ENCODE data around the gene CTAG1A.
"Not testable (repeated sequence)": the region's sequence is repeated elsewhere in the genome, so short reads cannot be mapped to it uniquely, and the experiment has no call there.

The CTAG1A gene

GRCh38 chrX:154597221-154597620 is 12.3 kb downstream of the CTAG1A start:
- Histone ChIP-seq H3K27ac (ENCODE audit: low read depth in 2 of 2, low read length in 2 of 2) (no peak overlapping the region), H3K9ac (ENCODE audit: low read depth in 1 of 2, low read length in 2 of 2) (no peak overlapping the region), H3K4me3 (ENCODE audit: low read length in 2 of 2) (no peak overlapping the region), H3K4me1 (ENCODE audit: control insufficient read depth in 2 of 2, insufficient read depth in 2 of 2, low read length in 2 of 2) (no peaks in the 10 kb centered on the region), H3K27me3 (ENCODE audit: control insufficient read depth in 2 of 2, insufficient read depth in 2 of 2, low read length in 2 of 2) (no peaks in the 10 kb centered on the region), H3K9me3 (ENCODE audit: control insufficient read depth in 2 of 2, low read length in 2 of 2) (no peaks in the 10 kb centered on the region), H3K36me3 (ENCODE audit: control insufficient read depth in 2 of 2, insufficient read depth in 2 of 2, low read length in 2 of 2) (no peaks in the 10 kb centered on the region)

DNA sequence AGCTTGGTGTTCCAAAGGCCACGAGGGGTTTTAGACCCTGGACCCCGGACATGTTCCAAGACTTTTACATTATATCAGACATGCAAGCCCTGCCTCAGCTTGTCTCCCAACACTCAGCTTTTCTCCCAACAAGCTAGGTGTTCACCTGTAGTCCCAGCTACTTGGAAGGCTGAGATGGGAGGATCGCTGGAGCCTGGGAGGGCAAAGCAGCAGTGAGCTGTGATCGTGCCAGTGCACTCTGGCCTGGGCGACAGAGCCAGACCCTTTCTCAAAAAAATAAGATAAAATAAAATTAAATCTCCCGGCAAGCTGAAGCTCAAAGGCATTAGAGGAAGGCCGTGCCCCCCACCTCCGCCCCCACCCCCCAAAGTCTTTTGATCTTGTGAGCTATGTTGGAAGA is 13.7 kb downstream of the CTAG1A start:
- Histone ChIP-seq H3K27me3 (ENCODE audit: control insufficient read depth in 2 of 2, insufficient read depth in 2 of 2, low read length in 2 of 2) (peaks cover 0 to 3% of the 10 kb centered on the region in 2 donors), H3K9ac (ENCODE audit: low read depth in 1 of 2, low read length in 2 of 2) (no peak overlapping the region), H3K36me3 (ENCODE audit: control insufficient read depth in 2 of 2, insufficient read depth in 2 of 2, low read length in 2 of 2) (no peaks in the 10 kb centered on the region), H3K9me3 (ENCODE audit: control insufficient read depth in 2 of 2, low read length in 2 of 2) (no peaks in the 10 kb centered on the region), H3K27ac (ENCODE audit: low read depth in 2 of 2, low read length in 2 of 2) (no peak overlapping the region), H3K4me1 (ENCODE audit: control insufficient read depth in 2 of 2, insufficient read depth in 2 of 2, low read length in 2 of 2) (no peaks in the 10 kb centered on the region), H3K4me3 (ENCODE audit: low read length in 2 of 2) (no peak overlapping the region)

GRCh38 chrX:154599531-154599930 is 14.6 kb downstream of the CTAG1A start:
- H3K4me1 ChIP-seq (ENCODE audit: control insufficient read depth in 2 of 2, insufficient read depth in 2 of 2, low read length in 2 of 2): no peaks in the 10 kb centered on the region
- no peaks in the 10 kb centered on the region for H3K9me3 ChIP-seq (ENCODE audit: control insufficient read depth in 2 of 2, low read length in 2 of 2)
- no peak overlapping the region for H3K27ac ChIP-seq (ENCODE audit: low read depth in 2 of 2, low read length in 2 of 2)
- no peaks in the 10 kb centered on the region for H3K36me3 ChIP-seq (ENCODE audit: control insufficient read depth in 2 of 2, insufficient read depth in 2 of 2, low read length in 2 of 2)
- peaks cover 0 to 3% of the 10 kb centered on the region in 2 donors for H3K27me3 ChIP-seq (ENCODE audit: control insufficient read depth in 2 of 2, insufficient read depth in 2 of 2, low read length in 2 of 2)
- no peak overlapping the region for H3K4me3 ChIP-seq (ENCODE audit: low read length in 2 of 2)
- no peak overlapping the region for H3K9ac ChIP-seq (ENCODE audit: low read depth in 1 of 2, low read length in 2 of 2)

DNA sequence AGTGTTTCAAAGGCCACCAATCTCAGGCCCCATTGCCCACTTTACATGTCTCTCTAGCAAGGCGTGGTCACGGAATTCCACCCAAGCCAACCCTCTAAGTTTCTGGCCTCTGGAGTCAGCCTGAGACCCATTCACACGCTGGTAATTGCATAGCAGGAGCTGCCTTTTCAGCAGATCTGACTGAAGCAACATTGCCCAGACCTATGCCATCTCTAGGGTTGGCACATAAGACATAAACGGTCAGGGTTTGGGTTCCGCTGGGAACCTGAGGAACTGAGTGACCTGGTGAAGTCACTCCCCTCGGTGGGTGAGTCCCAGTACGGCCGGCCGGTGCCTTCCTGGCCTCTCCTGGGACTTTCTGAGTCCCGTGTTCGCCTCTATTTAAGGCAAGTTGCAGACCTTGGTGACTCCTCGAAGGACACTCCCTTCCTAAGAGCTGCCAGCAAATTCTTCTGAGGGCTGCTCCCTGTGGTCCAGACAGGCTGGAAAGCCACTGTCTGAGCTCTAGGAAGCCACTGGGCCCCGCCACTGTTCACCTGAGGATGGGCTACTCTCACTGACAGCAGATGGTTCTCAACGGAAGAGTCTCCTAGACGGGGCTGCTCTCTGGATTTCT is 15.9 kb downstream of the CTAG1A start:
- no peak overlapping the region for H3K9ac ChIP-seq (ENCODE audit: low read depth in 1 of 2, low read length in 2 of 2)
- H3K27ac ChIP-seq (ENCODE audit: low read depth in 2 of 2, low read length in 2 of 2): no peak overlapping the region
- no peaks in the 10 kb centered on the region for H3K36me3 ChIP-seq (ENCODE audit: control insufficient read depth in 2 of 2, insufficient read depth in 2 of 2, low read length in 2 of 2)
- H3K9me3 ChIP-seq (ENCODE audit: control insufficient read depth in 2 of 2, low read length in 2 of 2): no peaks in the 10 kb centered on the region
- H3K4me3 ChIP-seq (ENCODE audit: low read length in 2 of 2): no peak overlapping the region
- H3K27me3 ChIP-seq (ENCODE audit: control insufficient read depth in 2 of 2, insufficient read depth in 2 of 2, low read length in 2 of 2): peaks cover 0 to 3% of the 10 kb centered on the region in 2 donors
- no peaks in the 10 kb centered on the region for H3K4me1 ChIP-seq (ENCODE audit: control insufficient read depth in 2 of 2, insufficient read depth in 2 of 2, low read length in 2 of 2)

DNA sequence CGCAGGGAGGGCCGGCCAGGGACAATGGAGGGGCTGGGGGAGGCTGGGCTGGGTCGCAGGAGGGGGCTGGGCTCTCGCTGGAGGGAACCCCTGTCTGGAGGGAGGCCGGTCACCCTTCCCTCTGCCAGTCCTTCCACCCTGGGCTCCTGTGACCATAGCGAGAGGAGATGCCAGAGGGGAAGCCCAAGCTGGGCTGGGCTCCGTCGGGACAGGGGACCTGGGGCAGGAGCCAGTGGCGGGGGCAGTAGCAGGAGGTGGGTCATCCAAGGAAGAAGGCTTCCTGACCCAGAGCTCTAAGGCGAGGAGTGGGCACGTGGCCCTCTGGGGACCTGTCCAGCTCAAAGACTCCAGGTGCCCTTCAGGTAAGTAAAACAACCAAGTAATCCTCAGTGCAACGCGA is 17.3 kb downstream of the CTAG1A start:
- H3K9me3 ChIP-seq (ENCODE audit: control insufficient read depth in 2 of 2, low read length in 2 of 2): no peaks in the 10 kb centered on the region

GRCh38 chrX:154602766-154603437 is 18.0 kb downstream of the CTAG1A start:
- no peak overlapping the region for H3K27ac ChIP-seq (ENCODE audit: low read depth in 2 of 2, low read length in 2 of 2)
- no peak overlapping the region for H3K4me3 ChIP-seq (ENCODE audit: low read length in 2 of 2)
- H3K36me3 ChIP-seq (ENCODE audit: control insufficient read depth in 2 of 2, insufficient read depth in 2 of 2, low read length in 2 of 2): no peaks in the 10 kb centered on the region
- H3K9ac ChIP-seq (ENCODE audit: low read depth in 1 of 2, low read length in 2 of 2): no peak overlapping the region
- H3K27me3 ChIP-seq (ENCODE audit: control insufficient read depth in 2 of 2, insufficient read depth in 2 of 2, low read length in 2 of 2): peaks cover 3 to 4% of the 10 kb centered on the region in 2 donors
- H3K9me3 ChIP-seq (ENCODE audit: control insufficient read depth in 2 of 2, low read length in 2 of 2): no peaks in the 10 kb centered on the region
- no peaks in the 10 kb centered on the region for H3K4me1 ChIP-seq (ENCODE audit: control insufficient read depth in 2 of 2, insufficient read depth in 2 of 2, low read length in 2 of 2)

More for the DNA sequence above, 17.3 kb downstream of the CTAG1A start:
- Histone ChIP-seq H3K27me3 (ENCODE audit: control insufficient read depth in 2 of 2, insufficient read depth in 2 of 2, low read length in 2 of 2) (peaks cover 3 to 4% of the 10 kb centered on the region in 2 donors), H3K36me3 (ENCODE audit: control insufficient read depth in 2 of 2, insufficient read depth in 2 of 2, low read length in 2 of 2) (no peaks in the 10 kb centered on the region), H3K4me1 (ENCODE audit: control insufficient read depth in 2 of 2, insufficient read depth in 2 of 2, low read length in 2 of 2) (no peaks in the 10 kb centered on the region), H3K4me3 (ENCODE audit: low read length in 2 of 2) (no peak overlapping the region), H3K9ac (ENCODE audit: low read depth in 1 of 2, low read length in 2 of 2) (no peak overlapping the region), H3K27ac (ENCODE audit: low read depth in 2 of 2, low read length in 2 of 2) (no peak overlapping the region)

- Histone ChIP-seq H3K27me3 (ENCODE audit: control insufficient read depth in 2 of 2, insufficient read depth in 2 of 2, low read length in 2 of 2) (peaks cover 3 to 4% of the 10 kb centered on the region in 2 donors), H3K4me3 (ENCODE audit: low read length in 2 of 2) (no peak overlapping the region), H3K4me1 (ENCODE audit: control insufficient read depth in 2 of 2, insufficient read depth in 2 of 2, low read length in 2 of 2) (no peaks in the 10 kb centered on the region), H3K36me3 (ENCODE audit: control insufficient read depth in 2 of 2, insufficient read depth in 2 of 2, low read length in 2 of 2) (no peaks in the 10 kb centered on the region), H3K9ac (ENCODE audit: low read depth in 1 of 2, low read length in 2 of 2) (no peak overlapping the region), H3K27ac (ENCODE audit: low read depth in 2 of 2, low read length in 2 of 2) (no peak overlapping the region), H3K9me3 (ENCODE audit: control insufficient read depth in 2 of 2, low read length in 2 of 2) (no peaks in the 10 kb centered on the region)
Measured at GRCh38 chrX:154603438-154604430, 18.8 kb downstream of the CTAG1A start.

DNA sequence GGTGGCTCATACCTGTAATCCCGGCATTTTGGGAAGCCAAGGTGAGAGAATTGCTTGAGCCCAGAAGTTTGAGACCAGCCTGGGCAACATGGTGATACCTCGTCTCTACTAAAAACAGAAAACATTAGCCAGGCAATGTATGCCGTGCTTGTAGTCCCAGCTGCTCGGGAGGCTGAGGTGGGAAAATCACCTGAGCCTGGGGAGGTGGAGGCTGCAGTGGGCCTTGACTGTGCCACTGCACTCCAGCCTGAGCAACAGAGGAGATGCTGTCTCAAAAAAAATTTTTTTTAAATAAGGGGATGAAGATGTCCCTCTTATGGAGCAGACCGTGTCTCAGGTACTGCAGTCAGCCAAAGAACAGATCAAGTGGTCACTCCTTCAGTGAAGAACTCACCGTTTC is 20.6 kb downstream of the CTAG1A start:
- Histone ChIP-seq H3K9ac (ENCODE audit: low read depth in 1 of 2, low read length in 2 of 2) (no peak overlapping the region), H3K4me1 (ENCODE audit: control insufficient read depth in 2 of 2, insufficient read depth in 2 of 2, low read length in 2 of 2) (no peaks in the 10 kb centered on the region), H3K9me3 (ENCODE audit: control insufficient read depth in 2 of 2, low read length in 2 of 2) (no peaks in the 10 kb centered on the region), H3K27me3 (ENCODE audit: control insufficient read depth in 2 of 2, insufficient read depth in 2 of 2, low read length in 2 of 2) (peaks cover 3 to 4% of the 10 kb centered on the region in 2 donors), H3K4me3 (ENCODE audit: low read length in 2 of 2) (no peak overlapping the region), H3K36me3 (ENCODE audit: control insufficient read depth in 2 of 2, insufficient read depth in 2 of 2, low read length in 2 of 2) (no peaks in the 10 kb centered on the region), H3K27ac (ENCODE audit: low read depth in 2 of 2, low read length in 2 of 2) (no peak overlapping the region)

DNA sequence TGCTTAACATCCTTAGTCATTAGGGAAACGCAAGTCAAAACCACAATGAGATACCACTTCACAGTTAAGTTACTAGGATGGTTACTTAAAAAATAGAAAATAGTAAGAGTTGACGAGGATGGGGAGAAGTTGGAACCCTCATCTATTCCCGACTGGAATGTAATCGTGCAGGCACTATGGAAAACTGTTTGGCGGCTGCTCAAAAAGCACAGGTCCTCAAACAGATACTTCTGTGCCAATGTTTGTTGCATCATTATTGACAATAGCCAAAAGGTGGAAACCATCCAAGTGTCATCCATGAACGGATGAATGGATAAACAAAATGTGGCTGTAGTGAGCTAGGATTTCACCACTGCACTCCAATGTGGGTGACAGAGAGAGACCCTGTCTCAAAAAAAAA is 22.4 kb downstream of the CTAG1A start:
- H3K4me3 ChIP-seq (ENCODE audit: low read length in 2 of 2): no peak overlapping the region
- H3K27ac ChIP-seq (ENCODE audit: low read depth in 2 of 2, low read length in 2 of 2): no peak overlapping the region
- H3K9me3 ChIP-seq (ENCODE audit: control insufficient read depth in 2 of 2, low read length in 2 of 2): no peaks in the 10 kb centered on the region
- no peaks in the 10 kb centered on the region for H3K36me3 ChIP-seq (ENCODE audit: control insufficient read depth in 2 of 2, insufficient read depth in 2 of 2, low read length in 2 of 2)
- H3K4me1 ChIP-seq (ENCODE audit: control insufficient read depth in 2 of 2, insufficient read depth in 2 of 2, low read length in 2 of 2): no peaks in the 10 kb centered on the region
- H3K27me3 ChIP-seq (ENCODE audit: control insufficient read depth in 2 of 2, insufficient read depth in 2 of 2, low read length in 2 of 2): peaks cover 3 to 4% of the 10 kb centered on the region in 2 donors
- no peak overlapping the region for H3K9ac ChIP-seq (ENCODE audit: low read depth in 1 of 2, low read length in 2 of 2)

DNA sequence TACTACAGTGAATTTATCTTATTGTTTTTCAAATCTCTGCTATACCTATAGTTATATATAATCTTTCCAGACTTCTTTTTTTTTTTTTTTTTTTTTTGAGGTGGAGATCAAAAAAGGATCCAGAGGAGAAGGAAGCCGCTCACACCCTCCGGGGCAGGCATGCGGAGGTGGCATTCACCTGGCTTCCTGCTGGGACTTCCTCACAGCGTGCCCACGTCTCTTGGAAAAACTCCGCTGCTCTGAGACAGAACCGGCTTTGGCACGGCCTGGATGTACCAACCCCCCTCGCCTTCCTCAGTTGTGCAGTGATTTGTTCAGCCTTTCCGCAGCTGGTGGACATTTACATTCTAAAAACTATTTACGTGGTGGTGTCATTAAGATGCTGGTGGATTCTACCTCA is 23.0 kb downstream of the CTAG1A start:
- not testable (repeated sequence) for H3K9ac ChIP-seq (ENCODE audit: low read depth in 1 of 2, low read length in 2 of 2); H3K4me3 ChIP-seq (ENCODE audit: low read length in 2 of 2); H3K27ac ChIP-seq (ENCODE audit: low read depth in 2 of 2, low read length in 2 of 2)

More for the DNA sequence above, 23.0 kb downstream of the CTAG1A start:
- not testable (repeated sequence) for H3K9me3 ChIP-seq (ENCODE audit: control insufficient read depth in 2 of 2, low read length in 2 of 2); H3K36me3 ChIP-seq (ENCODE audit: control insufficient read depth in 2 of 2, insufficient read depth in 2 of 2, low read length in 2 of 2); H3K27me3 ChIP-seq (ENCODE audit: control insufficient read depth in 2 of 2, insufficient read depth in 2 of 2, low read length in 2 of 2); H3K4me1 ChIP-seq (ENCODE audit: control insufficient read depth in 2 of 2, insufficient read depth in 2 of 2, low read length in 2 of 2)

Measured in mucosa of rectum (tissue), 2 donors.